ENCODE measurements around the gene EPHA3. TPM values are rescaled to one million over a fixed set of nuclear protein-coding genes. Genes with fewer than 3 reads are reported as not detected.

EPHA3 gene
- total RNA-seq, 4 donors from 2014 or later, result 13.1 to 25.8 (median 21.2) TPM

DNA sequence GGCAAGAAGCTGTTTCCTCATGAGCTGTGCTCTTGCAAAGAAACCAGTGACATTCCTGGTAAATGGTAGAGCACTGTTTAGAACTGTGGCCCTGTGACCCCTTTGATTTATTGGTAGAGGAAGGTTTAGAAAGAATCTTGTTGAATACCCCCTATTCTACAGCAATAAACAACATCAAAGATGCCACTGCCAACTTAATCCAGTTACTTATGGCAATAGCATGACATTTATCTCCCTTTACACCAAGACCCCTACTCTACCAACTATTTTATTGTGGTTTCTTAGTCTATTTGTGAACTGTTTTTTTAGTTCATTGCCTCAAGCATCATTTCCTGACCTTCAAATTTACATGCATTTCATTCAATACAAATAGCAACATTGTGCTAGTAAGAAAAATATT is 288.6 kb downstream of the EPHA3 start:
- no peaks in the 10 kb centered on the region for H3K4me1 ChIP-seq
- no peaks in the 10 kb centered on the region for H3K36me3 ChIP-seq
- no peak for TF ChIP-seq POLR2AphosphoS5 (IDR thresholded peaks at IDR 0.05)
- no peak for TF ChIP-seq POLR2A (IDR thresholded peaks at IDR 0.05; ENCODE audit: low read depth)
- TF ChIP-seq EP300 (IDR thresholded peaks at IDR 0.05), result no peak
- TF ChIP-seq, protein P1, sequence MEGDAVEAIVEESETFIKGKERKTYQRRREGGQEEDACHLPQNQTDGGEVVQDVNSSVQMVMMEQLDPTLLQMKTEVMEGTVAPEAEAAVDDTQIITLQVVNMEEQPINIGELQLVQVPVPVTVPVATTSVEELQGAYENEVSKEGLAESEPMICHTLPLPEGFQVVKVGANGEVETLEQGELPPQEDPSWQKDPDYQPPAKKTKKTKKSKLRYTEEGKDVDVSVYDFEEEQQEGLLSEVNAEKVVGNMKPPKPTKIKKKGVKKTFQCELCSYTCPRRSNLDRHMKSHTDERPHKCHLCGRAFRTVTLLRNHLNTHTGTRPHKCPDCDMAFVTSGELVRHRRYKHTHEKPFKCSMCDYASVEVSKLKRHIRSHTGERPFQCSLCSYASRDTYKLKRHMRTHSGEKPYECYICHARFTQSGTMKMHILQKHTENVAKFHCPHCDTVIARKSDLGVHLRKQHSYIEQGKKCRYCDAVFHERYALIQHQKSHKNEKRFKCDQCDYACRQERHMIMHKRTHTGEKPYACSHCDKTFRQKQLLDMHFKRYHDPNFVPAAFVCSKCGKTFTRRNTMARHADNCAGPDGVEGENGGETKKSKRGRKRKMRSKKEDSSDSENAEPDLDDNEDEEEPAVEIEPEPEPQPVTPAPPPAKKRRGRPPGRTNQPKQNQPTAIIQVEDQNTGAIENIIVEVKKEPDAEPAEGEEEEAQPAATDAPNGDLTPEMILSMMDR (IDR thresholded peaks at IDR 0.05), result no peak
- no peak for DNase-seq (ENCODE audit: extremely low spot score)
- intact Hi-C loops (cut with DNase I), result no loop called here
- no peak overlapping the region for H3K4me3 ChIP-seq
- H3K27ac ChIP-seq (replicated peaks in 1 of 4), result no peak overlapping the region
- H3K27me3 ChIP-seq, result no peaks in the 10 kb centered on the region
- no peaks in the 10 kb centered on the region for H3K9me3 ChIP-seq

- 62% methylated on average over 1 of the region's 1 CpG for WGBS
- intact Hi-C loops (cut with DNase I), result no loop called here
- no peaks in the 10 kb centered on the region for H3K36me3 ChIP-seq
- H3K9me3 ChIP-seq, result no peaks in the 10 kb centered on the region
- no peak for DNase-seq (ENCODE audit: extremely low spot score)
- H3K4me3 ChIP-seq, result no peak overlapping the region
- no peak overlapping the region for H3K27ac ChIP-seq (replicated peaks in 1 of 4)
- no peak for TF ChIP-seq EP300 (IDR thresholded peaks at IDR 0.05)
- no peak for TF ChIP-seq POLR2AphosphoS5 (IDR thresholded peaks at IDR 0.05)
- TF ChIP-seq POLR2A (IDR thresholded peaks at IDR 0.05; ENCODE audit: low read depth), result no peak
- TF ChIP-seq, protein P1 (IDR thresholded peaks at IDR 0.05), result no peak
- peaks cover 0 to 6% (median 0%) of the 10 kb centered on the region in 4 donors for H3K4me1 ChIP-seq
- no peaks in the 10 kb centered on the region for H3K27me3 ChIP-seq
Measured at GRCh38 chr3:89402051-89402450, 294.6 kb downstream of the EPHA3 start.

- DNase-seq (ENCODE audit: extremely low spot score), result no peak
- H3K4me1 ChIP-seq, result peaks cover 0 to 6% (median 0%) of the 10 kb centered on the region in 4 donors
- WGBS, result 60% methylated on average over 1 of the region's 1 CpG
- TF ChIP-seq POLR2A (IDR thresholded peaks at IDR 0.05; ENCODE audit: low read depth) (no peak), EP300 (IDR thresholded peaks at IDR 0.05) (no peak), POLR2AphosphoS5 (IDR thresholded peaks at IDR 0.05) (no peak)
- TF ChIP-seq, protein P1 (IDR thresholded peaks at IDR 0.05), result no peak
- H3K27me3 ChIP-seq, result no peaks in the 10 kb centered on the region
- H3K27ac ChIP-seq (replicated peaks in 1 of 4), result no peak overlapping the region
- intact Hi-C loops (cut with DNase I), result no loop called here
- H3K4me3 ChIP-seq, result no peak overlapping the region
- no peaks in the 10 kb centered on the region for H3K9me3 ChIP-seq
- H3K36me3 ChIP-seq, result no peaks in the 10 kb centered on the region
Measured at GRCh38 chr3:89405176-89405575, 297.8 kb downstream of the EPHA3 start.

DNA sequence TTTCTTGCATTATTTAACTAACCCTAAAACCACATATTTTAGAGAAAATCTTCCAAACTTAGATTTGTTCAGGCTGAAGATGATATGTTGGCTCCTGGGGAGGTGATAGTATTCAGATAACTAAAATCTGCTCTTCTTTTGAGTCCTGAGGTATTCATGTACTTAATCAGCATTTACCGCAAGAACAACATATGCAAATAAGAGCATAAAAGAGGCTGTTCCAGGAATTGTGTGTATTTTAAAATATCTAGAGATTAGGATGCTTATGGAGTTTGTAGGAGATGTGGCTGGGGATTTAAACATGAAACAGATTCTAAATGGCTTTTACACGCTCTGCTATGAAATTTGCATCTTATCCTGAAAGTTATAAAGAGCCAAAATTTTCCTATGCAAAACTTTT is 298.2 kb downstream of the EPHA3 start:
- Histone ChIP-seq H3K4me3 (no peak overlapping the region), H3K27ac (replicated peaks in 1 of 4) (no peak overlapping the region), H3K36me3 (no peaks in the 10 kb centered on the region), H3K27me3 (no peaks in the 10 kb centered on the region), H3K4me1 (peaks cover 0 to 6% (median 0%) of the 10 kb centered on the region in 4 donors), H3K9me3 (no peaks in the 10 kb centered on the region)
- DNase-seq (ENCODE audit: extremely low spot score), result no peak
- TF ChIP-seq, protein P1 (IDR thresholded peaks at IDR 0.05), result no peak
- no peak for TF ChIP-seq POLR2AphosphoS5 (IDR thresholded peaks at IDR 0.05)
- no peak for TF ChIP-seq EP300 (IDR thresholded peaks at IDR 0.05)
- no peak for TF ChIP-seq POLR2A (IDR thresholded peaks at IDR 0.05; ENCODE audit: low read depth)
- intact Hi-C loops (cut with DNase I), result no loop called here
- WGBS, result 90% methylated on average over 2 of the region's 2 CpGs

DNA sequence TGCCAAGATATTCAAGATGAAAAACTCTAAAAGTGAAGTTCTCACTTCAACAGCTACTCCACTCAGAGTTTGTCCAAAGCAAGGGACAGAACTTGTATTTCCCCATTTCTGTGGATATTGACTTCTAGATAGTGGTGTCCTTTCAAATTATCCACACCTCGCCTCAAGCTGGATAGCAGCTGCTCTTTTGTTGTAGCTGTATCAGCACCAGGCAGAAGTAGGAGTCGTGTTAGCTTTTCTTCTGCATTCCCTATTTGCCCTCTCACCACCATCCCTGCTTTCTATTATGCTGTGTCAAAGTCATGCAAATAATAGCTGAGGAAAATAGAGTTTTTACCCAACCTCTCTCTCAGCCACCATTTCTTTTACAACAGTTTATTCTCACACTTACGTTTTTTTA is 303.8 kb downstream of the EPHA3 start:
- Histone ChIP-seq H3K9me3 (no peaks in the 10 kb centered on the region), H3K36me3 (no peaks in the 10 kb centered on the region), H3K4me3 (no peak overlapping the region), H3K27ac (replicated peaks in 1 of 4) (no peak overlapping the region), H3K27me3 (no peaks in the 10 kb centered on the region), H3K4me1 (no peaks in the 10 kb centered on the region)
- TF ChIP-seq POLR2AphosphoS5 (IDR thresholded peaks at IDR 0.05), result no peak
- no peak for TF ChIP-seq EP300 (IDR thresholded peaks at IDR 0.05)
- no peak for TF ChIP-seq POLR2A (IDR thresholded peaks at IDR 0.05; ENCODE audit: low read depth)
- TF ChIP-seq, protein P1 (IDR thresholded peaks at IDR 0.05), result no peak
- intact Hi-C loops (cut with DNase I), result no loop called here
- no peak for DNase-seq (ENCODE audit: extremely low spot score)
- 91% methylated on average over 3 of the region's 3 CpGs for WGBS
